ENCODE results near the gene ACTN2.

The ACTN2 gene

GRCh38 chr1:236734141-236734765, 48.0 kb downstream of the ACTN2 start:
- DNase-seq (ENCODE audit: low read depth in 1 of 2, low spot score in 1 of 2), result no peak

- DNase-seq (ENCODE audit: low read depth in 1 of 2, low spot score in 1 of 2), result no peak
Measured at GRCh38 chr1:236736761-236737160, 50.5 kb downstream of the ACTN2 start.

GRCh38 chr1:236741753-236742152, 55.5 kb downstream of the ACTN2 start:
- DNase-seq (ENCODE audit: low read depth in 1 of 2, low spot score in 1 of 2), result no peak

GRCh38 chr1:236742421-236743160, 56.3 kb downstream of the ACTN2 start:
- no peak for DNase-seq (ENCODE audit: low read depth in 1 of 2, low spot score in 1 of 2)

GRCh38 chr1:236744533-236744932, 58.2 kb downstream of the ACTN2 start:
- no peak for DNase-seq (ENCODE audit: low read depth in 1 of 2, low spot score in 1 of 2)

GRCh38 chr1:236746785-236747184, 60.5 kb downstream of the ACTN2 start:
- no peak for DNase-seq (ENCODE audit: low read depth in 1 of 2, low spot score in 1 of 2)

GRCh38 chr1:236747311-236747985, 61.1 kb downstream of the ACTN2 start:
- no peak for DNase-seq (ENCODE audit: low read depth in 1 of 2, low spot score in 1 of 2)

- DNase-seq (ENCODE audit: low read depth in 1 of 2, low spot score in 1 of 2), result no peak
Measured at GRCh38 chr1:236748268-236748870, 62.1 kb downstream of the ACTN2 start.

GRCh38 chr1:236750928-236751327, 64.6 kb downstream of the ACTN2 start:
- DNase-seq (ENCODE audit: low read depth in 1 of 2, low spot score in 1 of 2), result no peak

GRCh38 chr1:236751385-236751784, 65.1 kb downstream of the ACTN2 start:
- DNase-seq (ENCODE audit: low read depth in 1 of 2, low spot score in 1 of 2), result no peak

- no peak for DNase-seq (ENCODE audit: low read depth in 1 of 2, low spot score in 1 of 2)
Measured at GRCh38 chr1:236751935-236752334, 65.6 kb downstream of the ACTN2 start.

GRCh38 chr1:236753516-236753915, 67.2 kb downstream of the ACTN2 start:
- DNase-seq (ENCODE audit: low read depth in 1 of 2, low spot score in 1 of 2), result no peak

GRCh38 chr1:236753964-236754363, 67.7 kb downstream of the ACTN2 start:
- no peak for DNase-seq (ENCODE audit: low read depth in 1 of 2, low spot score in 1 of 2)

- DNase-seq (ENCODE audit: low read depth in 1 of 2, low spot score in 1 of 2), result no peak
Measured at GRCh38 chr1:236754525-236755210, 68.4 kb downstream of the ACTN2 start.

- DNase-seq (ENCODE audit: low read depth in 1 of 2, low spot score in 1 of 2), result no peak
Measured at GRCh38 chr1:236757640-236758039, 71.3 kb downstream of the ACTN2 start.

- DNase-seq (ENCODE audit: low read depth in 1 of 2, low spot score in 1 of 2), result no peak
Measured at GRCh38 chr1:236759252-236759859, 73.1 kb downstream of the ACTN2 start.

- DNase-seq (ENCODE audit: low read depth in 1 of 2, low spot score in 1 of 2), result no peak
Measured at GRCh38 chr1:236760480-236760879, 74.2 kb downstream of the ACTN2 start.

- no peak for DNase-seq (ENCODE audit: low read depth in 1 of 2, low spot score in 1 of 2)
Measured at GRCh38 chr1:236760986-236761385, 74.7 kb downstream of the ACTN2 start.

- no peak for DNase-seq (ENCODE audit: low read depth in 1 of 2, low spot score in 1 of 2)
Measured at GRCh38 chr1:236761397-236762132, 75.3 kb downstream of the ACTN2 start.

GRCh38 chr1:236762410-236762809, 76.1 kb downstream of the ACTN2 start:
- no peak for DNase-seq (ENCODE audit: low read depth in 1 of 2, low spot score in 1 of 2)
